ENCODE data around the gene ZNF609.
"Not testable (repeated sequence)": the region's sequence is repeated elsewhere in the genome, so short reads cannot be mapped to it uniquely, and the experiment has no call there.

ZNF609 gene

DNA sequence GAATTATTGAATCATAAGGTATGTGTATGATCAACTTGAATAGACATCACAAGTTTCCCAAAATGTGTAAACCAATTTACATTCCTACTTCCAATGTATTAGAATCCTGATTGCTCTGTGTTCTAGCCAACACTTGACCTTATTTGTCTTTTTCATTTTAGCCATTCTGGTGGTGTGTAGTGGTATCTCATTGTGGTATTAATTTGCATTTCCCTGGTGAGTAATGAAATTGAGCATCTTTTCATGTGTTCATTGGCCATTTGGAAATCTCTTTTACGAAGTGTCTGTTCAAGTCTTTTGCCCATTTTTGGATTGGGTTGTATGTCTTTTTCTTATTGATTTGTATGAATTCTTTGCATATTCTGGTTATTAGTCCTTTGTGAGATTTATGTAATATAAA lies 177.0 kb downstream of the ZNF609 start:
- POLR2A ChIA-PET = no interaction called here
- CTCF ChIA-PET = no interaction called here
- TF ChIP-seq, protein P1, sequence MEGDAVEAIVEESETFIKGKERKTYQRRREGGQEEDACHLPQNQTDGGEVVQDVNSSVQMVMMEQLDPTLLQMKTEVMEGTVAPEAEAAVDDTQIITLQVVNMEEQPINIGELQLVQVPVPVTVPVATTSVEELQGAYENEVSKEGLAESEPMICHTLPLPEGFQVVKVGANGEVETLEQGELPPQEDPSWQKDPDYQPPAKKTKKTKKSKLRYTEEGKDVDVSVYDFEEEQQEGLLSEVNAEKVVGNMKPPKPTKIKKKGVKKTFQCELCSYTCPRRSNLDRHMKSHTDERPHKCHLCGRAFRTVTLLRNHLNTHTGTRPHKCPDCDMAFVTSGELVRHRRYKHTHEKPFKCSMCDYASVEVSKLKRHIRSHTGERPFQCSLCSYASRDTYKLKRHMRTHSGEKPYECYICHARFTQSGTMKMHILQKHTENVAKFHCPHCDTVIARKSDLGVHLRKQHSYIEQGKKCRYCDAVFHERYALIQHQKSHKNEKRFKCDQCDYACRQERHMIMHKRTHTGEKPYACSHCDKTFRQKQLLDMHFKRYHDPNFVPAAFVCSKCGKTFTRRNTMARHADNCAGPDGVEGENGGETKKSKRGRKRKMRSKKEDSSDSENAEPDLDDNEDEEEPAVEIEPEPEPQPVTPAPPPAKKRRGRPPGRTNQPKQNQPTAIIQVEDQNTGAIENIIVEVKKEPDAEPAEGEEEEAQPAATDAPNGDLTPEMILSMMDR (IDR thresholded peaks at IDR 0.05; ENCODE audit: control extremely low read depth, extremely low read depth, low read depth, missing control alignments) = no peak
- DNase-seq (ENCODE audit: extremely low spot score) = no peak

DNA sequence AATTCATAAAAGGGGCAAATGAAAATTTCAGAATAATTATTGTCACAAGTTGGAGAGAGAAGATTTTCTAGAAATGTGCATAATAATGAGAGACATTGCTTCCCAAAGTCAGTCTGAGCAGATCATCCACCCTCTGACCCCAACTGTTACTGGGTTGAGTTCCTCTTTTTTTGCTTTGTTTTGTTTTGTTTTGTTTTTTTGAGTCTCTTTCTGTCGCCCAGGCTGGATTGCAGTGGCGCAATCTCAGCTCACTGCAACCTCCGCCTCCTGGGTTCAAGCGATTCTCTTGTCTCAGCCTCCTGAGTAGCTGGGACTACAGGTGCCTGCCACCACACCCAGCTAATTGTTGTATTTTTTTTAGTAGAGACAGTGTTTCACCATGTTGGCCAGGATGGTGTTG lies 179.4 kb downstream of the ZNF609 start:
- POLR2A ChIA-PET; DNase-seq (ENCODE audit: extremely low spot score): not testable (repeated sequence)
- CTCF ChIA-PET = interaction anchor here (0.8 to 3.6 kb wide), 2 partner anchors 9 to 13 kb away, joined by 3 to 27 read pairs; no protein-coding TSS in a partner anchor

DNA sequence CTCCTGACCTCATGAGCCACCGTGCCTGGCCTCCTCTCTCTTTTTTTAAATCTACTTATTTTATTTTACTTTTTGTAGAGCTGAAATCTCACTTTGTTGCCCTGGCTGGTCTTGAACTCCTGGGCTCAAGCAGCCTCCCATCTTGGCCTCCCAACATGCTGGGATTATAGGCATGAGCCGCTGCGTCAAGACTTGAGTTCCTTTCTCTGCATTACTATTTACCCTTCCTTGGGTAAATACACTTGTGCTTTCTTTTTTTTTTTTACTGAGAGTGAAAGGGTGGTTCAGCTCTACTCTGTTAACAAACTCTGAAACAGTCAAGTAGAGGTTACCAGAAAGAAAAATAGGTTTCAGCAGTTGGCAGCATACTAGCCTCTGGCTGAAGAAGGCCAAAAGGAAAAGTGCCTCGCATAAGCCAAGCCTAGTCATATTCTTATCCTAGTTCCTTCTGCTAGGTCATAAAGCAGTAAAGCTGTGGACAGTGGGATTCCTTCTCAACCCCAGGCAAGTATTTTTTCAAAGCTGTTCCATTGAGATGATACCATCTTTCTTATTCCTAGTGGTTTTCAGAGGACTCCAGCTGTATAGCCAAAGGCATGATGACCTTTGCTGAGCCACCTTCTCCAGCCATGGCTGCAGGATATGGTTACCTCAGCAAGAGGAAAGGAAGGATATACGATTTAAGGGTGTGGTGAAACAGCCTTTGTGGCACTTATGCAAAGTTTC lies 179.9 kb downstream of the ZNF609 start:
- DNase-seq (ENCODE audit: extremely low spot score) = no peak
- CTCF ChIA-PET = interaction anchor here (0.8 to 3.6 kb wide), 2 partner anchors 10 to 12 kb away, joined by 3 to 27 read pairs; no protein-coding TSS in a partner anchor
- POLR2A ChIA-PET = interaction anchor here (0.6 kb wide), 1 partner anchor 117 kb away, joined by 5 read pairs; no protein-coding TSS in a partner anchor

DNA sequence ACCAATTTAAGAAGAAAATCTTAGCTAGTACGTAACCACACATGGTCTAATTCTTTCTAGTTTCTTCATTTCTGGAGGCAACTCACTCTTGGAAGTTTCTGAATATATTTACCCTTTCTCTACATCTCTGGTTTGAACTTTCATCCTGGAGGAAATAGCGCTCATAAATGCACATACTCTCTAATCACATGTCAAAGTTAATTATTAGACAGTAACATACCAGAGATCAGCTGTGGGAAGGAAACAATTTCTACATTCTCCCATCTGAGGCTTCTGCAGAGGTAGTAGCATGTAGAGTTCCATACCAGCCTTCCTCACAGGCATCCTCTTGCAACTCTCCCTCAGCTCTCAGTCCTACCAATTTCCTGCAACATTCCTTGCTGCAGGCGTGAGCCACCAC lies 182.5 kb downstream of the ZNF609 start:
- CTCF ChIA-PET = interaction anchor here (0.8 to 1.1 kb wide), 3 partner anchors 10 to 22 kb away, joined by 3 read pairs; no protein-coding TSS in a partner anchor
- POLR2A ChIA-PET = no interaction called here
- TF ChIP-seq, protein P1 (IDR thresholded peaks at IDR 0.05; ENCODE audit: control extremely low read depth, extremely low read depth, low read depth, missing control alignments) = no peak
- DNase-seq (ENCODE audit: extremely low spot score) = no peak

More for the DNA sequence above, 179.9 kb downstream of the ZNF609 start:
- TF ChIP-seq, protein P1 (IDR thresholded peaks at IDR 0.05; ENCODE audit: control extremely low read depth, extremely low read depth, low read depth, missing control alignments) = no peak

DNA sequence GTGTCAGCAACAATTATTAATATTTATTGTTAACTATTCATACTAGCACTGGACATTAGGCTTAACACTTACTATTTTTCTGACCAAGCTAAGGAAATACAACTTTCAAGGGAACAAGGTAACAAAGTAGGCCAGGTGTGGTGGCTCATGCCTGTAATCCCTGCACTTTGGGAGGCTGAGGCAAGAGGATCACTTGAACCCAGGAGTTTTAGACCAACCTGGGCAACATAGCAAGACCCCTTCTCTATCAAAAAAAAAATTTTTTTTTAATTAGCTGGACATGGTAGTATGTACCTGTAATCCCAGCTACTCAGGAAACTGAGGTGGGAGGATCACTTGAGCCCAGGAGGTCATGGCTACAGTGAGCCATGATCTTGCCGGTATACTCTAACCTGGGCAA lies 183.3 kb downstream of the ZNF609 start:
- CTCF ChIA-PET = interaction anchor here (0.9 to 2.4 kb wide), 8 partner anchors 9 to 62 kb away, joined by 3 to 19 read pairs (median 3); no protein-coding TSS in a partner anchor
- TF ChIP-seq, protein P1 (IDR thresholded peaks at IDR 0.05; ENCODE audit: control extremely low read depth, extremely low read depth, low read depth, missing control alignments) = no peak
- no peak for DNase-seq (ENCODE audit: extremely low spot score)
- POLR2A ChIA-PET = no interaction called here

DNA sequence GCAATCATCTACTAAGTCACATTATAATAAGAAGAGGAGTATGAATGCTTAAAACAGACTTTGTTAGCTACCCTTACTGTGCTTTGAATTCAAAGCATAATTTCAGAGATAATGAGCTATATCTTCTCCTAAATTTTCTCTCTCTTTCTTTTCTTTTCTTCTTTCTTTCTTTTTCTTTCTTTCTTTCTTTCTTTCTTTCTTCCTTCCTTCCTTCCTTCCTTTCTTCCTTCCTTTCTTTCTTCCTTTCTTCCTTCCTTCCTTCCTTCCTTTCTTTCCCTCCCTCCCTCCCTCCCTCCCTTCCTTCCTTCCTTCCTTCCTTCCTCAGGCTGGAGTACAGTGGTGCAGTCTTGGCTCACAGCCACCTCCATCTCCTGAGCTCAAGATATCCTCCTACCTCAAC lies 184.4 kb downstream of the ZNF609 start:
- POLR2A ChIA-PET; DNase-seq (ENCODE audit: extremely low spot score): not testable (repeated sequence)
- CTCF ChIA-PET = interaction anchor here (0.8 to 2.4 kb wide), 8 partner anchors 8 to 482 kb away, joined by 3 to 19 read pairs (median 3); partner anchors contain the start of gene PPIB

DNA sequence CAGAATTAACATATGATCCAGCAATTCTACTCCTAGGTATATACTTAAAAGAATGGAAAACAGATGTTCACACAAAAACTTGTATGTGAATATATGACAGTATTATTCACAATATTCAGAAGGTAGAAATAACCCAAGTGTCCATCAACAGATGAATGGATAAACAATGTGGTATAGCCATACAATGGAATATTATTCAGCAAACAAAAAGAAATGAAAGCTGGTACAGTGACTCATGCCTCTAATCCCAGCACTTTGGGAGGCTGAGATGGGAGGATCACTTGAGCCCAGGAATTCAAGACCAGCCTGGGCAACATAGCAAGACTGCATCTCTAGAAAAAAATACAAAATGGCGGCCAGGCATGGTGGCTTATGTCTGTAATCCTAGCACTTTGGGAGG lies 185.6 kb downstream of the ZNF609 start:
- TF ChIP-seq, protein P1 (IDR thresholded peaks at IDR 0.05; ENCODE audit: control extremely low read depth, extremely low read depth, low read depth, missing control alignments) = no peak
- POLR2A ChIA-PET = interaction anchor here (0.7 kb wide), 1 partner anchor 259 kb away, joined by 6 read pairs; no protein-coding TSS in a partner anchor
- CTCF ChIA-PET = interaction anchor here (1.4 to 2.4 kb wide), 2 partner anchors 12 to 16 kb away, joined by 4 to 19 read pairs; no protein-coding TSS in a partner anchor
- no peak for DNase-seq (ENCODE audit: extremely low spot score)

Data from GM10248 (cell line).